GM23338 (cell line): ENCODE data around the gene EHD4.

Experiments
- EZH2 ChIP-seq: fragments of 200-600 bp; sonication (generic); IDR thresholded peaks from one replicate; pipeline ENCODE4 v1.8.0; 2017; ENCODE audit warnings: antibody characterized with exemption, mild to moderate bottlenecking, low read depth; ENCODE audit not compliant: unreplicated experiment
- POLR2AphosphoS5 ChIP-seq: IDR thresholded peaks from 2 replicates; pipeline ENCODE4 v1.6.1; 2016; ENCODE audit warnings: antibody characterized with exemption, low read depth
- TF ChIP-seq, protein P1 (sequence below), 2 experiments: fragments of 200-600 bp in 1 of 2; sonication (generic) in 1 of 2; conservative IDR thresholded peaks; 2 replicates each; pipeline versions ENCODE4 v1.5.1 to v1.6.1; 2016 to 2017; ENCODE audit warnings: antibody characterized with exemption in 2 of 2, low read depth in 2 of 2, mild to moderate bottlenecking in 2 of 2, moderate library complexity in 1 of 2
- TF ChIP-seq, protein P2 (sequence below): IDR thresholded peaks from 2 replicates; pipeline ENCODE4 v1.6.1; 2016; ENCODE audit warnings: antibody characterized with exemption
- TF ChIP-seq, protein P3 (sequence below): IDR thresholded peaks from one replicate; pipeline ENCODE4 v1.6.1; 2018; ENCODE audit warnings: antibody characterized with exemption; ENCODE audit not compliant: unreplicated experiment
- TF ChIP-seq, protein P4 (sequence below): fragments of 250-450 bp; sonication (Bioruptor Pico); IDR thresholded peaks from 2 replicates; pipeline ENCODE4 v1.5.0; 2020; ENCODE audit warnings: mild to moderate bottlenecking, moderate library complexity

DNA sequence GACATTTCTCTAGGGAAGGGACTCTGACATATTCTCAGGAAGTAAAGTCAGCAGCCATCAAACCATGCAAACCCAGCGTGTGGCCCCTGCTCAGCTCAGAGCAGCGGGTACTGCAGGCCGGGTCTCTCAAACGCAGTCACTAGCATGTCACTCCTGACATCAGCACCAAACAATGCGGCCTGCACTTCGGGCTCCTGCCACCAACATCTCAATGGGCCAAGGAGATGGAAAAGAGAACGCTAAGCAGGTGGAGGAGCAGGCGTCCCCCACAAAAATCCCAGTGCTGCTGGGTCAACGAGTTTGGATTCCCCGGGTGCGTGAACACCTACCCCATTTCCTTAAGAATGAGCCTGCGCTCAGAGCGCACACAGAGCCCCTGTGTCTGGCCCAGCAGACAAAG is 68.6 kb downstream of the EHD4 start:
- TF ChIP-seq, protein P1, sequence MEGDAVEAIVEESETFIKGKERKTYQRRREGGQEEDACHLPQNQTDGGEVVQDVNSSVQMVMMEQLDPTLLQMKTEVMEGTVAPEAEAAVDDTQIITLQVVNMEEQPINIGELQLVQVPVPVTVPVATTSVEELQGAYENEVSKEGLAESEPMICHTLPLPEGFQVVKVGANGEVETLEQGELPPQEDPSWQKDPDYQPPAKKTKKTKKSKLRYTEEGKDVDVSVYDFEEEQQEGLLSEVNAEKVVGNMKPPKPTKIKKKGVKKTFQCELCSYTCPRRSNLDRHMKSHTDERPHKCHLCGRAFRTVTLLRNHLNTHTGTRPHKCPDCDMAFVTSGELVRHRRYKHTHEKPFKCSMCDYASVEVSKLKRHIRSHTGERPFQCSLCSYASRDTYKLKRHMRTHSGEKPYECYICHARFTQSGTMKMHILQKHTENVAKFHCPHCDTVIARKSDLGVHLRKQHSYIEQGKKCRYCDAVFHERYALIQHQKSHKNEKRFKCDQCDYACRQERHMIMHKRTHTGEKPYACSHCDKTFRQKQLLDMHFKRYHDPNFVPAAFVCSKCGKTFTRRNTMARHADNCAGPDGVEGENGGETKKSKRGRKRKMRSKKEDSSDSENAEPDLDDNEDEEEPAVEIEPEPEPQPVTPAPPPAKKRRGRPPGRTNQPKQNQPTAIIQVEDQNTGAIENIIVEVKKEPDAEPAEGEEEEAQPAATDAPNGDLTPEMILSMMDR (conservative IDR thresholded peaks at IDR 0.05; ENCODE audit: low read depth in 2 of 2): no peak
- no peak for TF ChIP-seq POLR2AphosphoS5
- no peak for TF ChIP-seq EZH2
- TF ChIP-seq, protein P2, sequence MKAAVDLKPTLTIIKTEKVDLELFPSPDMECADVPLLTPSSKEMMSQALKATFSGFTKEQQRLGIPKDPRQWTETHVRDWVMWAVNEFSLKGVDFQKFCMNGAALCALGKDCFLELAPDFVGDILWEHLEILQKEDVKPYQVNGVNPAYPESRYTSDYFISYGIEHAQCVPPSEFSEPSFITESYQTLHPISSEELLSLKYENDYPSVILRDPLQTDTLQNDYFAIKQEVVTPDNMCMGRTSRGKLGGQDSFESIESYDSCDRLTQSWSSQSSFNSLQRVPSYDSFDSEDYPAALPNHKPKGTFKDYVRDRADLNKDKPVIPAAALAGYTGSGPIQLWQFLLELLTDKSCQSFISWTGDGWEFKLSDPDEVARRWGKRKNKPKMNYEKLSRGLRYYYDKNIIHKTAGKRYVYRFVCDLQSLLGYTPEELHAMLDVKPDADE: no peak
- TF ChIP-seq, protein P3, sequence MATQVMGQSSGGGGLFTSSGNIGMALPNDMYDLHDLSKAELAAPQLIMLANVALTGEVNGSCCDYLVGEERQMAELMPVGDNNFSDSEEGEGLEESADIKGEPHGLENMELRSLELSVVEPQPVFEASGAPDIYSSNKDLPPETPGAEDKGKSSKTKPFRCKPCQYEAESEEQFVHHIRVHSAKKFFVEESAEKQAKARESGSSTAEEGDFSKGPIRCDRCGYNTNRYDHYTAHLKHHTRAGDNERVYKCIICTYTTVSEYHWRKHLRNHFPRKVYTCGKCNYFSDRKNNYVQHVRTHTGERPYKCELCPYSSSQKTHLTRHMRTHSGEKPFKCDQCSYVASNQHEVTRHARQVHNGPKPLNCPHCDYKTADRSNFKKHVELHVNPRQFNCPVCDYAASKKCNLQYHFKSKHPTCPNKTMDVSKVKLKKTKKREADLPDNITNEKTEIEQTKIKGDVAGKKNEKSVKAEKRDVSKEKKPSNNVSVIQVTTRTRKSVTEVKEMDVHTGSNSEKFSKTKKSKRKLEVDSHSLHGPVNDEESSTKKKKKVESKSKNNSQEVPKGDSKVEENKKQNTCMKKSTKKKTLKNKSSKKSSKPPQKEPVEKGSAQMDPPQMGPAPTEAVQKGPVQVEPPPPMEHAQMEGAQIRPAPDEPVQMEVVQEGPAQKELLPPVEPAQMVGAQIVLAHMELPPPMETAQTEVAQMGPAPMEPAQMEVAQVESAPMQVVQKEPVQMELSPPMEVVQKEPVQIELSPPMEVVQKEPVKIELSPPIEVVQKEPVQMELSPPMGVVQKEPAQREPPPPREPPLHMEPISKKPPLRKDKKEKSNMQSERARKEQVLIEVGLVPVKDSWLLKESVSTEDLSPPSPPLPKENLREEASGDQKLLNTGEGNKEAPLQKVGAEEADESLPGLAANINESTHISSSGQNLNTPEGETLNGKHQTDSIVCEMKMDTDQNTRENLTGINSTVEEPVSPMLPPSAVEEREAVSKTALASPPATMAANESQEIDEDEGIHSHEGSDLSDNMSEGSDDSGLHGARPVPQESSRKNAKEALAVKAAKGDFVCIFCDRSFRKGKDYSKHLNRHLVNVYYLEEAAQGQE: no peak
- TF ChIP-seq, protein P4, sequence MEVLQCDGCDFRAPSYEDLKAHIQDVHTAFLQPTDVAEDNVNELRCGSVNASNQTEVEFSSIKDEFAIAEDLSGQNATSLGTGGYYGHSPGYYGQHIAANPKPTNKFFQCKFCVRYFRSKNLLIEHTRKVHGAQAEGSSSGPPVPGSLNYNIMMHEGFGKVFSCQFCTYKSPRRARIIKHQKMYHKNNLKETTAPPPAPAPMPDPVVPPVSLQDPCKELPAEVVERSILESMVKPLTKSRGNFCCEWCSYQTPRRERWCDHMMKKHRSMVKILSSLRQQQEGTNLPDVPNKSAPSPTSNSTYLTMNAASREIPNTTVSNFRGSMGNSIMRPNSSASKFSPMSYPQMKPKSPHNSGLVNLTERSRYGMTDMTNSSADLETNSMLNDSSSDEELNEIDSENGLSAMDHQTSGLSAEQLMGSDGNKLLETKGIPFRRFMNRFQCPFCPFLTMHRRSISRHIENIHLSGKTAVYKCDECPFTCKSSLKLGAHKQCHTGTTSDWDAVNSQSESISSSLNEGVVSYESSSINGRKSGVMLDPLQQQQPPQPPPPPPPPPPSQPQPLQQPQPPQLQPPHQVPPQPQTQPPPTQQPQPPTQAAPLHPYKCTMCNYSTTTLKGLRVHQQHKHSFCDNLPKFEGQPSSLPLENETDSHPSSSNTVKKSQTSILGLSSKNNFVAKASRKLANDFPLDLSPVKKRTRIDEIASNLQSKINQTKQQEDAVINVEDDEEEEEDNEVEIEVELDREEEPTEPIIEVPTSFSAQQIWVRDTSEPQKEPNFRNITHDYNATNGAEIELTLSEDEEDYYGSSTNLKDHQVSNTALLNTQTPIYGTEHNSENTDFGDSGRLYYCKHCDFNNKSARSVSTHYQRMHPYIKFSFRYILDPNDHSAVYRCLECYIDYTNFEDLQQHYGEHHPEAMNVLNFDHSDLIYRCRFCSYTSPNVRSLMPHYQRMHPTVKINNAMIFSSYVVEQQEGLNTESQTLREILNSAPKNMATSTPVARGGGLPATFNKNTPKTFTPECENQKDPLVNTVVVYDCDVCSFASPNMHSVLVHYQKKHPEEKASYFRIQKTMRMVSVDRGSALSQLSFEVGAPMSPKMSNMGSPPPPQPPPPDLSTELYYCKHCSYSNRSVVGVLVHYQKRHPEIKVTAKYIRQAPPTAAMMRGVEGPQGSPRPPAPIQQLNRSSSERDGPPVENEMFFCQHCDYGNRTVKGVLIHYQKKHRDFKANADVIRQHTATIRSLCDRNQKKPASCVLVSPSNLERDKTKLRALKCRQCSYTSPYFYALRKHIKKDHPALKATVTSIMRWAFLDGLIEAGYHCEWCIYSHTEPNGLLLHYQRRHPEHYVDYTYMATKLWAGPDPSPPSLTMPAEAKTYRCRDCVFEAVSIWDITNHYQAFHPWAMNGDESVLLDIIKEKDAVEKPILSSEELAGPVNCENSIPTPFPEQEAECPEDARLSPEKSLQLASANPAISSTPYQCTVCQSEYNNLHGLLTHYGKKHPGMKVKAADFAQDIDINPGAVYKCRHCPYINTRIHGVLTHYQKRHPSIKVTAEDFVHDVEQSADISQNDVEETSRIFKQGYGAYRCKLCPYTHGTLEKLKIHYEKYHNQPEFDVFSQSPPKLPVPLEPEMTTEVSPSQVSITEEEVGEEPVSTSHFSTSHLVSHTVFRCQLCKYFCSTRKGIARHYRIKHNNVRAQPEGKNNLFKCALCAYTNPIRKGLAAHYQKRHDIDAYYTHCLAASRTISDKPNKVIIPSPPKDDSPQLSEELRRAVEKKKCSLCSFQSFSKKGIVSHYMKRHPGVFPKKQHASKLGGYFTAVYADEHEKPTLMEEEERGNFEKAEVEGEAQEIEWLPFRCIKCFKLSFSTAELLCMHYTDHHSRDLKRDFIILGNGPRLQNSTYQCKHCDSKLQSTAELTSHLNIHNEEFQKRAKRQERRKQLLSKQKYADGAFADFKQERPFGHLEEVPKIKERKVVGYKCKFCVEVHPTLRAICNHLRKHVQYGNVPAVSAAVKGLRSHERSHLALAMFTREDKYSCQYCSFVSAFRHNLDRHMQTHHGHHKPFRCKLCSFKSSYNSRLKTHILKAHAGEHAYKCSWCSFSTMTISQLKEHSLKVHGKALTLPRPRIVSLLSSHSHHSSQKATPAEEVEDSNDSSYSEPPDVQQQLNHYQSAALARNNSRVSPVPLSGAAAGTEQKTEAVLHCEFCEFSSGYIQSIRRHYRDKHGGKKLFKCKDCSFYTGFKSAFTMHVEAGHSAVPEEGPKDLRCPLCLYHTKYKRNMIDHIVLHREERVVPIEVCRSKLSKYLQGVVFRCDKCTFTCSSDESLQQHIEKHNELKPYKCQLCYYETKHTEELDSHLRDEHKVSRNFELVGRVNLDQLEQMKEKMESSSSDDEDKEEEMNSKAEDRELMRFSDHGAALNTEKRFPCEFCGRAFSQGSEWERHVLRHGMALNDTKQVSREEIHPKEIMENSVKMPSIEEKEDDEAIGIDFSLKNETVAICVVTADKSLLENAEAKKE (CRISPR knock-in tag): no peak
